GM21717 (cell line): Measurements from ENCODE around the gene UNC5A.

ENCODE experiments used
- ATAC-seq: cut with Tn5 transposase; IDR thresholded peaks from one replicate; pipeline ENCODE4 v1.9.1; 2021; ENCODE audit warnings: mild to moderate bottlenecking, moderate library complexity; ENCODE audit not compliant: unreplicated experiment

The UNC5A gene

GRCh38 chr5:176877793-176878331 lies 67.5 kb downstream of the UNC5A start:
- ATAC-seq, result no peak

GRCh38 chr5:176878463-176878862 lies 68.1 kb downstream of the UNC5A start:
- no peak for ATAC-seq

- ATAC-seq, result no peak
Observed at GRCh38 chr5:176878906-176879662, 68.7 kb downstream of the UNC5A start.

- no peak for ATAC-seq
Observed at GRCh38 chr5:176879663-176880361, 69.5 kb downstream of the UNC5A start.

GRCh38 chr5:176880366-176881020 lies 70.1 kb downstream of the UNC5A start:
- no peak for ATAC-seq

GRCh38 chr5:176881021-176881749 lies 70.8 kb downstream of the UNC5A start:
- ATAC-seq, result no peak

GRCh38 chr5:176881816-176882566 lies 71.6 kb downstream of the UNC5A start:
- ATAC-seq, result no peak

GRCh38 chr5:176882567-176882903 lies 72.2 kb downstream of the UNC5A start:
- ATAC-seq, result no peak

GRCh38 chr5:176883700-176884570 lies 73.6 kb downstream of the UNC5A start:
- no peak for ATAC-seq

GRCh38 chr5:176884571-176884890 lies 74.2 kb downstream of the UNC5A start:
- no peak for ATAC-seq

GRCh38 chr5:176886336-176887251 lies 76.2 kb downstream of the UNC5A start:
- no peak for ATAC-seq

- no peak for ATAC-seq
Observed at GRCh38 chr5:176887252-176887849, 77.0 kb downstream of the UNC5A start.

GRCh38 chr5:176888016-176888864 lies 77.9 kb downstream of the UNC5A start:
- no peak for ATAC-seq

- no peak for ATAC-seq
Observed at GRCh38 chr5:176888865-176889165, 78.5 kb downstream of the UNC5A start.

- no peak for ATAC-seq
Observed at GRCh38 chr5:176889321-176890280, 79.2 kb downstream of the UNC5A start.
